Measurements from ENCODE around the gene C14orf180.
A peak's percentile ranks its signal among the peaks of the same experiment; 100 is the strongest.
"Not testable (repeated sequence)": the region's sequence is repeated elsewhere in the genome, so short reads cannot be mapped to it uniquely, and the experiment has no call there.

Gene C14orf180

DNA sequence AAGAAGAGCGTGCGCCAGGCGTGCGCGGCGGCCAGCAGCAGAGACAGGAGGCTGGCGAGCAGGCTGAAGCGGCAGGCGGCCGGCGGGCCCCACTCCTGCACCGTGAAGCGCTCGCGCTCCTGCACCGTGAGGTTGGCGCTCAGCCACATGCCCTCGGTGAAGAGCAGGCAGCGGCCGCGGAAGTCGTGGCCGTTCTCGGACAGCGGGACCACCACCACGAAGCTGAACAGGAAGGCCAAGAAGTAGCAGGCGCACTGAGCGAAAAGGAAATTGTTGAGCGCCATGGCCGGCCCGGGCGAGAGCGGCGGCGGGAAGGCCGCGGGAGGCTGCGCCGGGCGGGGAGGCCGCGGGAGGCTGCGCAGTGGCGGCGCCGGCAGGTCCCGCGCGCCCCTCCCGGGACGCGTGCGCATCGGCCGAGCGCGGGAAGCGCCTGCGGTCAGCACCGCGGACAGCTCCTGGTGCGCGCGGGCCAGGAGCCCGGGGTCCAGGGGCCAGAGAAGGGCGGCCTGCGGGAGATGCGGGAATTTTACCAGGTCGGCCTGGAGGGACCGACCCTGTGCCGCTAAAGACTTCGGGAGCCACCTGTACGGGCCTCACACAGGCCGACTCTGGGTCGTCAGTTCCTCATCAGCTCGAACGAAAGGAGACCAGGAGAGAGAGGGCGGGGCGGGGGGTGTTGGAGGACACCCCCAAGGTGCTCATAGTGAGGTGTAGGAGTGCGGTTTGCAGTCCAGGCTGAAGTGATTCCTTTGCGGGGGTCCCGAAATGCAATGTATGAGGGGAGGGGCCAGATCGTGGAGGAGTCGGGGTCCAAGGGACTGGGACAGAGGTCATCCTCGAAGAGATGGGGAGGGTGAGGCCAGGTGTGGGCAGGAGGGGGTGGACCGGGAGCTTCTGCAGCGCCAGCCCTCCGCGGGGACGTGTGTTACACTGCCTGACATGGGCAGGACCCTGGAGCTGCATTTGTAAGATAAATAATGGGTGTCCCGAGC, 25.2 kb downstream of the C14orf180 start, which contains the start of gene TMEM179:
Gene TMEM179, minus strand, starts transcription at position 315 of the 992 bp plus-strand sequence. Its CDS starts 31 bp downstream, at position 284.
- DNase-seq: peak in 18 of 58 donors; percentile 23 to 59 (median 31)

DNA sequence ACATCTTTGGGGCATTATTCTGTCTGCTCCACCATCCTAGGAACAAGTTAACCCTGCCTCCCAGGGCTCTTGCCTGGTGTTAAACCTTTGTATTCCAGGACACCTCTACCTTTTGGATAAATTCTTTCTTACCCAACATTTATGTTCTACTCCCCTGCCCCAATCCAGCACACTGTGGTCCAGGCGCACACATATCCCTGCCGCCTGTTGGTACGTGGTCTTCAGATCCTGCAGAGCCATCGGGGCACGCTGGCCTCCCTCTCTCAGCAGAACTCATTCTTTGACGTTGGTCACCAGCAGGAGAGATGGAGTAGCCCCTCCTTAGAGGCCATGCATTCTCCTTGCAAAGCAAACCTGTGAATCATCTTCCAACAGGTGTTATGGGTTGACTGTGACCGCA, 30.1 kb downstream of the C14orf180 start:
- DNase-seq: no peak

DNA sequence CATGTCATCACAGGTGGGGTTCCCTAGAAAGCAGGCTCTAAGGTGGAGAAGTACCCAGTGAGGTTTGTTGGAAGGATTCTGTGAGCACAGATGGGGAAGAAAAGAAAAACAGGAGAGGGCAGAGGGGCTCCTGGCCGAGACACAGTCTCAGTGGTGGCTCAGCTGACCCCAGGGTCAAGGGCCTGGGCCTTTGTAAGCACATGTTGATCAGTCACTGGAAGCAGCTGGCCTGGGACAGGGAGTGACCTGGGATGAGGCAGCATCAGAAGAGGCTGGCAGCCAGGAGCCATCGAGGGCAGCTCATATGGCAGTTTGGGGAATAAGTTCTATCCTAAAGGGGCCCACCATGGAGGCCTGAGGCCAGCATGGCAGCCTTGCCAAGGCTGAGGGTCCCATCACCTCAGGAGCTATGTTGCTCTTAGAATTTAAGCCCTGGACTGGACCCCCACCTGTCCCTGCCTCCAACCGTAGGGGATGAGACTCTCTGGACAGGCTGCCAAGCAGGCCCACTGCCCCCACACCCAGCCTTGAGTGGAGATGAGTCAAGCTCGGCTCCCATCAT, 31.3 kb downstream of the C14orf180 start:
- no peak for DNase-seq

DNA sequence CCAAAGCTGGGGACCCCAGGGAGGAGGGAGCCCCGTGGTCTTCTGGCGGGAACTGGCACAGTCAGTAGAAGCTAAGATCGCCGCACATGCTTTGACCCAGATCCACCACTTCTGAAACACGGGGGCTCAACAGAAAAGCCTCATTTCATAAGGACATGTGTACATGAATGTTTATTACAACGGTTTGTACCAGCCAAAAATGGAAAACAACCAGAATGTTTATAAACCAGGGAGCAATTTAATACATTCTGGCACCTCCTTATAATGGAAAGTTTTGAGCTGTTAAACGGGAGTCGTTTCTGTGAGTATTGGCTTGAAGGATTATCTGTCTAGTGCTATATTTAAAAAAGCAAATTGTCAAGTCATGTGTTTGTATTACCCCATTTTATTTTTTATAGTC, 32.3 kb downstream of the C14orf180 start:
- no peak for DNase-seq

- DNase-seq: no peak
Measured at GRCh38 chr14:104614126-104614812, 34.7 kb downstream of the C14orf180 start.

GRCh38 chr14:104624939-104625338, 45.4 kb downstream of the C14orf180 start:
- DNase-seq: no peak

- DNase-seq: no peak
Measured at GRCh38 chr14:104632781-104633180, 53.2 kb downstream of the C14orf180 start.

DNA sequence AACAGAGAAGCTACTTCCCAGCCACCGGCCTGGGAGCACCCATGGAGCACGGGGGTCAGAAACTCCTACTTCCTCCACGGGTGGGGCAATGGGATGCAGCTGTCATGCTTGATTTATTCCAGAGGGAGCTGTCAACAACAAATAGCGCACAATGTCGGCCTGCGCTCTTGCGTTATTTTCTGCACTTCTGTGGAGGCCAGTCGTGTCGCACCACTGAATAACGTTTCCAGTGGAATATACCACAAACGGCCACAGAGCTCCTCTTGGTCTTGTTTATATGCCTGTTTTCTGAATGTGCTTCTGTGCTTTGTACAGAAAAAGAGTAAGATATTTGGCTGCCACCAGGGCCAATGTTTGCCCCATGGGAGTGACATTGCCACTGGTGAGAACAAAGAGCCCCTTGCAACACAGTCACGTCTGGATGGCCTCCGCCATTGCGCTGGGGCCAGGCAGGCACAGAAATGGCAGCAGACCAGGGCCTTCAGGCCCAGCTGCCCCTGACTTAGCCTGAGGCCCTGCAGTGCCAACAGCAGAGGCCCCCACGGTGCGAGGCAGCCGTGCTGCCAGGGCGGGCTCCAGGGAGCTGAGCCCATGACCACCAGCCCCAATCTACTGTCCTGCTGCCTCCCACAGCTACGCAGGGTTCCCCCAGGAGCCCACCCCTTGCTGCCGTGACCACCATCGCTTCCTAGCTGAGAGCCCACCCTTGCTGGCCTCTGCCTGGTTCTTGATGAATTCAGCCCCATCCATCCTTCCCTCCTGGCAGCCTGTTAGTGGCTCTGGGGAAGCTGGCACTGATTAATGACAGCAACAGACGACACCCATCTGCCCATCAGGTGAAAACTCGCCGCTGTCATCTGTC, 53.9 kb downstream of the C14orf180 start:
- peak in 35 of 58 donors; percentile 19 to 81 (median 60) for DNase-seq

- DNase-seq: no peak
Measured at GRCh38 chr14:104634138-104634760, 54.7 kb downstream of the C14orf180 start.

GRCh38 chr14:104634886-104635570, 55.5 kb downstream of the C14orf180 start:
- DNase-seq: no peak

DNA sequence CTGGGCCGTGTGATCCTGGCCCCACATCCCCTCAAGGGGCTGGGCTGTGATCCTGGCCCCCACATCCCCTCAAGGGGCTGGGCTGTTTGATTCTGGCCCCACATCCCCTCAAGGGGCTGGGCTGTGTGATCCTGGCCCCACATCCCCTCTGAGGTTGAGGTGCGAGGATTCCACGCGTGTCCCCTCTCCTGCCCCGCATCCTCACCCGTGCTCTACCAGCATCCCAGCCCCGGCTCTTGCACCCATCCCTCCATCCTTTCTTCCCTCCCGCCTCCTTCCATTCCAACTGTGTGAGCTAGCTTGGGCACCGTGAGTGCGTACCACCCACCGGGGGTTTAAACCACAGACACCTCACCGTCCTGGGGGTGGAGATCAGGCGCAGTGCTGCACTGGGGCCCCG, 56.2 kb downstream of the C14orf180 start:
- no peak for DNase-seq

- DNase-seq: no peak
Measured at GRCh38 chr14:104636131-104636530, 56.6 kb downstream of the C14orf180 start.

DNA sequence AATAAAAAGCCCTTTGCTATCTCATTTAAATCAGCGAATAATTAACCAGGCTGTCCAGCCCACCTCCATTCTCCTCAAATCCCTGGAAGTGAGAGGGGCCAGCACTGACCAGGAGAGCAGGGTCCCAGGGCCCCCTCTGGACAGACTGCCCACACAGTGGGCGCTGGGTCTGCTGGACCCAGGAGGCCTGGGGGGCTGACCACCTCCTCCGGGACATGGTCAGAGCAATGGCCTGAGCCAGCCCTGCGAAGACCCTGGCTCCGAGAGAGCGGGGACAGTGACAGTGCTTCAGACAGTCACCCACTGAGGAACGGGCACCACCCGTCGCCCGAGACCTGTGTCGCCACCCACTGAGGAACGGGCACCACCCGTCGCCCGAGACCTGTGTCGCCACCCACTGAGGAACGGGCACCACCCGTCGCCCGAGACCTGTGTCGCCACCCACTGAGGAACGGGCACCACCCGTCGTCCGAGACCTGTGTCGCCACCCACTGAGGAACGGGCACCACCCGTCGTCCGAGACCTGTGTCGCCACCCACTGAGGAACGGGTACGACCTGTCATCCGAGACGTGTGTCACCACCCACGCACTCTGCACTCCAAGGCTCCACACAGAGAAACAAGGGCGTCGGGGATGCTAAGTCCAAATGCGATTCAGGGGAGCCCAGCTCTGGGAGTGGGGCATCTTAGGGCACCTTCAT, 57.4 kb downstream of the C14orf180 start:
- not testable (repeated sequence) for DNase-seq

GRCh38 chr14:104637546-104638003, 58.0 kb downstream of the C14orf180 start:
- no peak for DNase-seq

DNA sequence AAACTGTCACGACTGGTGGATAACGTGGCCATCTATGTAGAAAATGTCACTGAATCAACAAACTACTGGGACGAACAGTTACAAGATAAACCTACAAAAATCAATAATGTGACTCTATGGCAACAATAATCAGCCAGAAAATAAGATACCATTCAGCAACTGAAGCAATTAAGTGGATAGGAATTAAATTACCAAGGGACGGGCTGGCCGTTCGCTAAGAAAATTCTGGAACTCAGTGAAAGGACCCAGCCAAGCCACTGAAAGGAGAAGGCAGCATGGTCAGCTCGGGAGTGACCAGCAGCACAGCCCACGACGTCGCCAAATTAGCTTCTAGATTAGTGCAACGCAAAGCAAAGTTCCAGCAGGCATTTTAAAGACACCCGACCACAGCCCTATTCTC, 58.6 kb downstream of the C14orf180 start:
- no peak for DNase-seq

DNA sequence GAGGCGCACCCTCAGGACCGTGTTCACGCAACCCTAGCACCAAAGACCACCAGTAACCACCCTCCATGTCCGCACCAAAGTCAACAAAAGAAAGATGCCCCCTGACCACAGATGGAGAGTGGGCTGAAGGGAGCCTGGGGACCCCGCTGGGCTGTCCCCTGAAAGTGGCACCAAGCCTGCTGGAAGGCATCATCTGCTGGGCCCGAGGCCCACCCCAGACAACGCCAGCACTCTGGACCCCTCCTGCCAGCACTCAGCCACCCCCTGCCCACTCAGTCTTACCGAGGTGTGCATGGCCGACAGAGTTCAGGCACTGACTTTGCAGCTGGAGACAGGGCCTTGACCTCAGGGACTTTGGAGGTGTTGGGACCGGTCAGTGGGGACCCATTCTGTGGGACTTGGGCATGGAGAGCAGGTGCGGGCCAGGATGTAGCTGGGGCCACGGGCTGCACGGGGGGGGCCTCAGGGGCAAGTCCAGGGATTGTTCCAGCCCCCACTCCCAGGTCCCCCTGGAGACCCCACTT, 59.4 kb downstream of the C14orf180 start:
- DNase-seq: no peak

GRCh38 chr14:104639471-104639870, 59.9 kb downstream of the C14orf180 start:
- no peak for DNase-seq

Measured in anterior cingulate cortex (tissue), 58 donors.